IMR-90 (cell line): ENCODE measurements around the gene CHPF2. TPM values are rescaled to one million over a fixed set of nuclear protein-coding genes. Genes with fewer than 3 reads are reported as not detected.

Experiments
- ATAC-seq: fragments of 200-7000 bp; cut with Tn5 transposase; 2 replicates; pipeline ENCODE4 v1.9.1; 2020; ENCODE audit warnings: low read depth, mild to moderate bottlenecking, moderate library complexity
- Bru-seq: library from RNA; stranded (reverse); fragments of 400-500 nt; gene quantifications from one replicate; lab custom pipeline; 2021; lab: Mats Ljungman, UMichigan
- BruChase-seq, 2 experiments: library from RNA; stranded (reverse); fragments of 400-500 nt; gene quantifications; one replicate each; lab custom pipeline; 2021; lab: Mats Ljungman, UMichigan
- BruUV-seq: library from RNA; stranded (reverse); fragments of 400-500 nt; replicated peaks from 2 replicates; lab custom pipeline; 2021; lab: Mats Ljungman, UMichigan
- CTCF ChIA-PET: fragments of 300-600 bp; formaldehyde crosslinking; extraction: SDS; loops from one replicate; lab custom pipeline; 2021; ENCODE audit warnings: antibody characterized with exemption; lab: Yijun Ruan, JAX
- POLR2A ChIA-PET: fragments of 300-600 bp; sonication (Branson Sonifier 250); formaldehyde crosslinking; loops from one replicate; lab custom pipeline; 2022; ENCODE audit warnings: antibody characterized with exemption; ENCODE audit not compliant: unreplicated experiment; lab: Charles Lee
- DNase-seq: peaks from one replicate; pipeline ENCODE4 v3.0.0; 2013
- H2AFZ ChIP-seq: replicated peaks from 2 replicates; pipeline ENCODE3; 2013; ENCODE audit warnings: low read length, mild to moderate bottlenecking; ENCODE audit not compliant: poor library complexity
- H2AK5ac ChIP-seq: 2 replicates; pipeline ENCODE4 v1.6.1; 2013; ENCODE audit warnings: low read depth, low read length, inconsistent platforms
- H2AK9ac ChIP-seq: replicated peaks from 2 replicates; pipeline ENCODE3; 2013; ENCODE audit warnings: mild to moderate bottlenecking, low read depth, low read length, moderate library complexity; ENCODE audit not compliant: poor library complexity
- H2BK120ac ChIP-seq: 2 replicates; pipeline ENCODE4 v1.6.1; 2013; ENCODE audit warnings: low read depth, low read length, inconsistent platforms
- H2BK15ac ChIP-seq: 3 replicates; pipeline ENCODE4 v1.6.1; 2013; ENCODE audit warnings: low read depth, low read length, inconsistent platforms
- H2BK20ac ChIP-seq: 2 replicates; pipeline ENCODE4 v1.6.1; 2013; ENCODE audit warnings: low read depth, mild to moderate bottlenecking, inconsistent platforms, low read length, moderate library complexity
- H2BK5ac ChIP-seq: 2 replicates; pipeline ENCODE4 v1.6.1; 2013; ENCODE audit warnings: mild to moderate bottlenecking, low read depth, low read length, inconsistent platforms; ENCODE audit not compliant: poor library complexity, severe bottlenecking
- H3K14ac ChIP-seq: replicated peaks from 2 replicates; pipeline ENCODE4 v1.6.1; 2013; ENCODE audit warnings: low read depth, low read length, inconsistent platforms
- H3K18ac ChIP-seq: 2 replicates; pipeline ENCODE4 v1.6.1; 2013; ENCODE audit warnings: low read depth, low read length, control low read depth
- H3K23ac ChIP-seq: 2 replicates; pipeline ENCODE4 v1.6.1; 2013; ENCODE audit warnings: low read depth, low read length, inconsistent platforms
- H3K27ac ChIP-seq: 2 replicates; pipeline ENCODE4 v1.5.1; 2013; ENCODE audit warnings: mild to moderate bottlenecking, control low read depth, low read length; ENCODE audit not compliant: insufficient read depth
- H3K27me3 ChIP-seq: 2 replicates; pipeline ENCODE4 v1.6.1; 2013; ENCODE audit warnings: low read length; ENCODE audit not compliant: control insufficient read depth, insufficient read depth
- H3K36me3 ChIP-seq: 2 replicates; pipeline ENCODE4 v1.6.1; 2013; ENCODE audit warnings: low read length, mixed read lengths; ENCODE audit not compliant: control insufficient read depth, insufficient read depth
- H3K4ac ChIP-seq: 2 replicates; pipeline ENCODE4 v1.6.1; 2013; ENCODE audit warnings: low read depth, low read length, inconsistent platforms
- H3K4me1 ChIP-seq: 2 replicates; pipeline ENCODE4 v1.6.1; 2013; ENCODE audit warnings: low read length, mixed read lengths; ENCODE audit not compliant: control insufficient read depth, insufficient read depth
- H3K4me2 ChIP-seq: 2 replicates; pipeline ENCODE4 v1.6.1; 2013; ENCODE audit warnings: low read depth, mild to moderate bottlenecking, control low read depth, low read length, moderate library complexity
- H3K4me3 ChIP-seq: 2 replicates; pipeline ENCODE4 v1.5.1; 2013; ENCODE audit warnings: low read depth, mild to moderate bottlenecking, control low read depth, low read length, moderate library complexity; ENCODE audit not compliant: insufficient read depth
- H3K56ac ChIP-seq: 2 replicates; pipeline ENCODE4 v1.6.1; 2013; ENCODE audit warnings: low read length, inconsistent platforms; ENCODE audit not compliant: insufficient read depth; ENCODE audit errors: extremely low read depth
- H3K79me1 ChIP-seq, 2 experiments: 2 replicates each; pipeline ENCODE4 v1.6.1; 2013; ENCODE audit warnings: low read length in 2 of 2, inconsistent platforms in 1 of 2, low read depth in 1 of 2
- H3K9ac ChIP-seq: 2 replicates; pipeline ENCODE4 v1.6.1; 2013; ENCODE audit warnings: low read depth, low read length, control low read depth
- H3K9me1 ChIP-seq: 2 replicates; pipeline ENCODE4 v1.6.1; 2013; ENCODE audit warnings: low read length, inconsistent platforms; ENCODE audit not compliant: insufficient read depth
- H3K9me3 ChIP-seq: 2 replicates; pipeline ENCODE4 v1.6.1; 2013; ENCODE audit warnings: low read length; ENCODE audit not compliant: control insufficient read depth, insufficient read depth
- H4K20me1 ChIP-seq: 2 replicates; pipeline ENCODE4 v1.6.1; 2013; ENCODE audit warnings: low read length, inconsistent platforms; ENCODE audit not compliant: insufficient read depth
- H4K5ac ChIP-seq: 2 replicates; pipeline ENCODE4 v1.6.1; 2013; ENCODE audit warnings: mild to moderate bottlenecking, low read depth, low read length, control low read depth
- H4K8ac ChIP-seq, 2 experiments: 2 replicates each; pipeline ENCODE4 v1.6.1; 2013; ENCODE audit warnings: low read depth in 2 of 2, low read length in 2 of 2, control low read depth in 1 of 2, inconsistent platforms in 1 of 2
- H4K91ac ChIP-seq: 2 replicates; pipeline ENCODE4 v1.6.1; 2013; ENCODE audit warnings: low read depth, low read length, inconsistent platforms; ENCODE audit not compliant: insufficient read depth
- CEBPB ChIP-seq: IDR thresholded peaks from 2 replicates; pipeline ENCODE4 v1.6.1; 2012; ENCODE audit warnings: low read depth, low read length, improper control_type of control experiment
- MAZ ChIP-seq: IDR thresholded peaks from 2 replicates; pipeline ENCODE4 v1.6.1; 2012; ENCODE audit warnings: low read depth, mild to moderate bottlenecking, low read length, improper control_type of control experiment, moderate library complexity, borderline replicate concordance
- MXI1 ChIP-seq: IDR thresholded peaks from 2 replicates; pipeline ENCODE4 v1.6.1; 2012; ENCODE audit warnings: low read depth, mild to moderate bottlenecking, low read length, moderate library complexity, borderline replicate concordance
- POLR2A ChIP-seq: IDR thresholded peaks from 2 replicates; pipeline ENCODE4 v1.6.1; 2012; ENCODE audit warnings: mild to moderate bottlenecking, low read depth, low read length
- WGBS, 2 experiments: methylation state at CpG; one replicate each; pipeline versions ENCODE4 v1.1.5 to v1.1.7; 2013; ENCODE audit warnings: missing lambda C conversion rate in 2 of 2; ENCODE audit not compliant: insufficient read length in 1 of 2; ENCODE audit errors: extremely low coverage in 2 of 2; 5-methylcytosine and 5-hydroxymethylcytosine counted together
- dilution Hi-C: fragments of 300-500 bp; cut with HindIII; formaldehyde crosslinking; loops from one replicate; pipeline ENCODE4 v1.14.3; 2018; ENCODE audit warnings: low sequenced_read_pairs; ENCODE audit not compliant: unreplicated experiment
- in situ Hi-C: fragments of 300-500 bp; cut with MboI; formaldehyde crosslinking; loops from 3 replicates; pipeline ENCODE4 v1.14.3; 2019; ENCODE audit warnings: low sequenced_read_pairs, inconsistent platforms, mixed read lengths
- intact Hi-C: fragments of 100-400 bp; cut with micrococcal nuclease; formaldehyde crosslinking; loops from 2 replicates; pipeline ENCODE4 v1.10.0; 2022
- long read RNA-seq: library from polyadenylated mRNA; unstranded; transcript quantifications from one replicate; pipeline ENCODE4 v2.0.0, GENCODE V29; 2021; ENCODE audit not compliant: unreplicated experiment
- polyA plus RNA-seq, 3 experiments: library from polyadenylated mRNA; depleted of rRNA; stranded (reverse); fragments of >200 nt; gene quantifications; 2 replicates each; pipeline ENCODE4 v1.2.3, GENCODE V29; 2012; ENCODE audit warnings: low replicate concordance in 1 of 3
- total RNA-seq: library from RNA; depleted of rRNA; stranded (reverse); fragments of >200 nt; gene quantifications from 2 replicates; pipeline ENCODE4 v1.2.3, GENCODE V29; 2012; rRNA removed

Gene CHPF2, protein sequence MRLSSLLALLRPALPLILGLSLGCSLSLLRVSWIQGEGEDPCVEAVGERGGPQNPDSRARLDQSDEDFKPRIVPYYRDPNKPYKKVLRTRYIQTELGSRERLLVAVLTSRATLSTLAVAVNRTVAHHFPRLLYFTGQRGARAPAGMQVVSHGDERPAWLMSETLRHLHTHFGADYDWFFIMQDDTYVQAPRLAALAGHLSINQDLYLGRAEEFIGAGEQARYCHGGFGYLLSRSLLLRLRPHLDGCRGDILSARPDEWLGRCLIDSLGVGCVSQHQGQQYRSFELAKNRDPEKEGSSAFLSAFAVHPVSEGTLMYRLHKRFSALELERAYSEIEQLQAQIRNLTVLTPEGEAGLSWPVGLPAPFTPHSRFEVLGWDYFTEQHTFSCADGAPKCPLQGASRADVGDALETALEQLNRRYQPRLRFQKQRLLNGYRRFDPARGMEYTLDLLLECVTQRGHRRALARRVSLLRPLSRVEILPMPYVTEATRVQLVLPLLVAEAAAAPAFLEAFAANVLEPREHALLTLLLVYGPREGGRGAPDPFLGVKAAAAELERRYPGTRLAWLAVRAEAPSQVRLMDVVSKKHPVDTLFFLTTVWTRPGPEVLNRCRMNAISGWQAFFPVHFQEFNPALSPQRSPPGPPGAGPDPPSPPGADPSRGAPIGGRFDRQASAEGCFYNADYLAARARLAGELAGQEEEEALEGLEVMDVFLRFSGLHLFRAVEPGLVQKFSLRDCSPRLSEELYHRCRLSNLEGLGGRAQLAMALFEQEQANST
- total RNA-seq, result 26.2 and 26.9 TPM in 2 replicates
- 77.0 and 80.0 TPM in 2 replicates for polyA plus RNA-seq (2012; rRNA removed)
- polyA plus RNA-seq (2012; cell fraction: cytosol; rRNA removed), result 51.8 and 111 TPM in 2 replicates
- polyA plus RNA-seq (2012; cell fraction: nucleus; rRNA removed; ENCODE audit: low replicate concordance), result 105 and 225 TPM in 2 replicates
- percentile 91 among the genes with signal in this experiment for Bru-seq, nascent RNA
- percentile 99 among the genes with signal in this experiment for BruChase-seq, experiment 1, labeled RNA remaining after a 6-hour chase
- BruChase-seq, experiment 2, labeled RNA remaining after a 2-hour chase, result percentile 97 among the genes with signal in this experiment
- long read RNA-seq, transcript CHPF2-201 (4 exons, 3,978 nt), result major isoform, 140 of 181 reads
- long read RNA-seq, partial matches to known transcripts, result 31 of 181 reads
- long read RNA-seq, other reads (novel, unspliced or antisense), result 10 of 181 reads

DNA sequence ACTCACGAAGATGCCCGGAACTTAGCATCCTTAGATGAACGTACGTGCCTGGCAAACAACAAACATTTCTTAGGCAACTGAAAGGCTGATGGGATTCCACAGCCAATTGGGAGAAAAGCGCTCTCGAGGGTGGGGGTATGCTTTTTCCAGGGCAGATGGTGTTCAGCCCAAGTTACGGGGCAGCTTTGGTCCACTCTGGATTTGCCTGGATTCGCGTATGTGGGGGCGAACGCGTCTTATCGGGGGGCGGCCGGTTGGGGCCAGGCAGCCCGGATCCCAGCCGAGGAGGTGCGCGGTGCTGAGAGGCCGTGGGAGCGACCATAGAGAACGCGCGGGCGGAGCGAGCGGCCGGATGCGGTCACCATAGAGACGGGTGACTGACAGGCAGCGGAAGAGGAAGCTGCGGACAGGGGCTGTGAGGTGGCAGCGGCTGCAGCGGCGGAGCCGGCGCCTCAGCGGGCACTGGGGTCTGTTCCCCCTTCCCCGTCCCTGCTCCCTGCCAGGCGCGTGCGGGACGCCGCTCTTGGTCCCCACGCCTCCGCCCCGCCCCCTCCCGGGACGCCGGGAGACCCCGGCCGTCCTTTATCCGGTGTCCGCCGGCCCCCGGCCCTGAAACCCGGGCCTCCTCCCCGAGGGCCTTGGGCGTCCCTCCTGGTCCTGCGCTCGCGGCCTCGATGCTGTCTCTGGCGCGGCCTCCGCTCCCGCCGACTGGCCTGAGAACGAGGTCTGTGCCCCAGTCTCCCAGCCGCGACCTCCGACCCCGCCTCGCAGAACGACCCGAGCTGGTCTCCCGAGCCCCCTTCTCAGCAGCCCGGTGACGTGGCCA is at the start of gene CHPF2:
CHPF2 (plus strand) TSS at position 393 of the 826 bp plus-strand sequence. CDS start 1,529 bp downstream, outside the sequence.
- intact Hi-C loops, result no loop called here
- Histone ChIP-seq H4K5ac (peak within 1 kb of the TSS; percentile 92), H3K56ac (peak within 1 kb of the TSS; percentile 89), H3K9ac (peak within 1 kb of the TSS; percentile 85), H2AFZ (peak within 1 kb of the TSS; percentile 99), H4K91ac (peak within 1 kb of the TSS; percentile 89), H2AK5ac (peak within 1 kb of the TSS; percentile 91), H3K79me1 (peaks cover 0 to 48% of the 10 kb centered on the region in 2 experiments; a peak in 3 of 4 replicates), H3K4ac (peak within 1 kb of the TSS; percentile 95), H3K9me1 (peaks cover 4% of the 10 kb centered on the region; the same call in 1 of the 2 replicates), H2BK120ac (peak within 1 kb of the TSS; percentile 26; the same call in 1 of the 2 replicates), H3K36me3 (peaks cover 26% of the 10 kb centered on the region), H3K27me3 (no peaks in the 10 kb centered on the region), H3K4me1 (peaks cover 14% of the 10 kb centered on the region), H4K8ac (peak within 1 kb of the TSS; percentile 79 to 98), H2BK5ac (peak within 1 kb of the TSS; percentile 69), H4K20me1 (peaks cover 46% of the 10 kb centered on the region), H2BK15ac (no peak within 1 kb of the TSS), H2AK9ac (peak within 1 kb of the TSS; percentile 100), H3K9me3 (no peaks in the 10 kb centered on the region), H3K27ac (peak within 1 kb of the TSS; percentile 84), H3K14ac (peak within 1 kb of the TSS; percentile 97), H3K23ac (peak within 1 kb of the TSS; percentile 75), H3K4me3 (peak within 1 kb of the TSS; percentile 76), H3K4me2 (peak within 1 kb of the TSS; percentile 93), H2BK20ac (no peak within 1 kb of the TSS), H3K18ac (peak within 1 kb of the TSS; percentile 72; the same call in 1 of the 2 replicates)
- TF ChIP-seq MXI1 (peak; percentile 52; the same call in 1 of the 2 replicates), POLR2A (peak; percentile 74), CEBPB (no peak), MAZ (peak; percentile 16; the same call in 1 of the 2 replicates)
- CTCF ChIA-PET, result interaction anchor here (1.0 kb wide), 1 partner anchor 12 kb away, joined by 6 read pairs; no protein-coding TSS in a partner anchor
- in situ Hi-C loops, result no loop called here
- ATAC-seq (peak; percentile 83), DNase-seq (peak; percentile 84)
- dilution Hi-C loops, result no loop called here
- WGBS, 2 experiments, result 0% methylated on average over 61 of the region's 79 CpGs; no CpG with 5 or more reads in 1 of the 2 experiments
- no TSS peak for BruUV-seq
- POLR2A ChIA-PET, result interaction anchor here (0.6 kb wide), 2 partner anchors 10 to 20 kb away, joined by 4 read pairs; no protein-coding TSS in a partner anchor
